Skin epidermis (tissue), 12 donors: Measurements from ENCODE around the gene U2AF1L4.
A peak's percentile ranks its signal among the peaks of the same experiment; 100 is the strongest.
"Not testable (repeated sequence)": the region's sequence is repeated elsewhere in the genome, so short reads cannot be mapped to it uniquely, and the experiment has no call there.

Source experiments
- H3K27ac ChIP-seq, 21 experiments: fragments of 200-600 bp; sonication (generic) in 11 of 21; one replicate each; pipeline ENCODE4 v1.5.0; 2020; ENCODE audit warnings: mild to moderate bottlenecking in 3 of 21, inconsistent platforms in 2 of 21, moderate library complexity in 2 of 21
- H3K4me3 ChIP-seq, 7 experiments: fragments of 200-600 bp; sonication (generic) in 2 of 7; one replicate each; pipeline ENCODE4 v1.5.0; 2020; ENCODE audit warnings: inconsistent platforms in 2 of 7, mild to moderate bottlenecking in 2 of 7, moderate library complexity in 1 of 7

Gene U2AF1L4

GRCh38 chr19:35782589-35782988 is 37.4 kb upstream of the U2AF1L4 start:
- H3K27ac ChIP-seq = no peak overlapping the region
- no peak overlapping the region for H3K4me3 ChIP-seq

DNA sequence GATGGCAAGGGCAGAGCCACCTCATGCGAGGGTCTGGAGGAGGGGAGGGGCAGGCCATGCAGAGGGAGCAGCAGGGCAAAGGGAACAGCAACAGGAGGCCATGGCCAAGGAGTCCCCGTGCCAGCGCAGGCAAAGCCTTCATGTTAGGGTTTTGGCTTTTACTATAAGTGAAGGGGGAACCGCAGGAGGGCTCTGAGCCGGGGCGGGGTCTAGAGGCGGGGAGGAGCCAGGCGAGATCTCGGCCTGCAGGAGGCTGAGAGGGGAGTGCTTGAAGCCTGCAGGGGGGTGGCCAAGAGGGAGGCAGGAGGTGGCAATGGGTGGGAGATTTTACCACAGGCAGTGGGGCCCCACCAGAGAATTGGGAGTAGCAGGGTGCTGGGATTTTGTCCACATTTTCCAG is 36.4 kb upstream of the U2AF1L4 start:
- H3K27ac ChIP-seq = no peak overlapping the region
- H3K4me3 ChIP-seq = no peak overlapping the region

- H3K4me3 ChIP-seq = no peak overlapping the region
- no peak overlapping the region for H3K27ac ChIP-seq
Measured at GRCh38 chr19:35780717-35781116, 35.5 kb upstream of the U2AF1L4 start.

GRCh38 chr19:35780058-35780457 is 34.8 kb upstream of the U2AF1L4 start:
- no peak overlapping the region for H3K4me3 ChIP-seq
- H3K27ac ChIP-seq = no peak overlapping the region

DNA sequence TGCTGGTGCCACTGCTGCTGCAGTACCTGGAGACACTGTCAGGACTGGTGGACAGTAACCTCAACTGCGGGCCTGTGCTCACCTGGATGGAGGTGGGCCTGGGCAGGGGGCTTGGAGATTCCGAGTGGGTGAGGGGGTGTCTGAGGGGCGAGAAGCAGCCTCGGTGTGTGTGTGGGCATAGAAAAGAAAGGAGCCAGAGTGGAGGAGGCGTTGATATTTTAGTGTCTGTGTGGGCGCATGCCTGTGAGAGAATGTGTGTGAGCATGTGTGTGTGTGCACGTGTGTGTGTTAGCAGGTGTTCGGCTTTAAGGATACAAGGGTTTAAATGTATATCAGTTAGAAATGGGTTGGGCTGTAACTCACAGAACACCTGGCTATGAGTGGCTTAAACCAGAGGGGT is 33.8 kb upstream of the U2AF1L4 start:
- Histone ChIP-seq H3K4me3 (no peak overlapping the region), H3K27ac (no peak overlapping the region)

DNA sequence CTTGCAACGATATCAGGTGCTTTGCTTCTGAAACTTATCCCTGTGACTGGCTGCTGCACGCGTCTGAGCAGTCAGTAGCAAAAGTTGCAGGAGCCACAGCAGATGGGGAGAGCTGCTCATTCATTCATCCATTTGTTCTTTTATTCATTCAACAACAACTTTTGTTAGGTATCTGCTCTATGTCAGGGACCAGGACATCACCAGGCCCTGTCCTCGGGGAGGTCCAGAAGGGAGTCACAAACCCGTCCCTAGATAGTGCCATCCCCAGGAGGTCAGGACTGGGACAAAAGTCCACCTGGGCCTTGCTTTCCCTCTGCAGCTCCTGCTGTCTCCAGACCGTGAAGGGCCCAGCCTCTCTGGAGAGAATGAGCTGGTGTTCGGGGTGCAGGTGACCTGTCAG is 32.7 kb upstream of the U2AF1L4 start:
- Histone ChIP-seq H3K27ac (no peak overlapping the region), H3K4me3 (no peak overlapping the region)

DNA sequence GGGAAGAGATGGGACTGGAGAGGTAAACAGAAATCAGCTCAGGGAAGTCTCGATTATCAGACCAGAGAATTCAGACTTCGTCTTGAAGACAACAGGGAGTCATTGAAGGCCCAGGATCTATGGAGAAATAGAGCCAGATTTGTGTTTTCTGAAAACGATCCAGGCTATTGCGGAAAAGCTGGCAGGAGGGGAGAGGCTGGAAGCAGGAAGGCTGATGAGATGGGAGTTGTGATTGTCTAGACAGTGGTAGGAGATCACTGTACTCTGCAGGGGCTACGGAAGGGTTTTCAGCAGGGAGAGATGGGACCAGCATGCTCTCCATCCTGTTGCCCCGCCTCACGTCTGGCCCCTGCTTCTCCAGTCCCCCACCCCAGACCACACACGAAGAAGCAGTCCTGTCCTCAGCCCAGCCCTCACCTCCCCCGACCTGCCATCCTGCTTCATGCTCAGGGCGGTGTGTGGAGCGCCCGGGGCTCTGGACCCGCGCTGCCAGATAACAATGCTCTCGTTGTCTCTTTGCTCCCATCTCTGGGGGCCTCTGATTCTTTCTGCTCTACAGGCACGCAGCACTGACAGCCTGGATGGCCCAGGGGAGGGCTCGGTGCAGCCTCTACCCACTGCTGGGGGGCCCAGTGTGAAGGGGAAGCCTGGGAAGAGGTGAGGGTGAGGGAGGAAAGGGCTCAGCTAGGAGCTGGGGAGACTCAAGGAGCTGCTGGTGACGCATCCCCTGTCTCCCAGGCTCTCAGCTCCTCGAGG is 32.0 kb upstream of the U2AF1L4 start:
- no peak overlapping the region for H3K4me3 ChIP-seq

GRCh38 chr19:35776102-35776788 is 31.0 kb upstream of the U2AF1L4 start:
- H3K4me3 ChIP-seq = peak overlapping the region; percentile 54 to 96 (median 87)

More for the DNA sequence above, 32.0 kb upstream of the U2AF1L4 start:
- peak overlapping the region in 1 of 21 experiments; percentile 22 for H3K27ac ChIP-seq

GRCh38 chr19:35775298-35776101 is 30.3 kb upstream of the U2AF1L4 start, which contains the start of gene ARHGAP33:
Gene ARHGAP33, plus strand, starts transcription at chr19:35775564. Its CDS starts 95 bp downstream, at chr19:35775659.
- H3K4me3 ChIP-seq = peak within 1 kb of the TSS; percentile 54 to 96 (median 87)
- peak within 1 kb of the TSS in 19 of 21 experiments; percentile 3 to 79 (median 67) for H3K27ac ChIP-seq

More at GRCh38 chr19:35776102-35776788, 31.0 kb upstream of the U2AF1L4 start:
- H3K27ac ChIP-seq = peak overlapping the region in 15 of 21 experiments; percentile 3 to 79 (median 70)

DNA sequence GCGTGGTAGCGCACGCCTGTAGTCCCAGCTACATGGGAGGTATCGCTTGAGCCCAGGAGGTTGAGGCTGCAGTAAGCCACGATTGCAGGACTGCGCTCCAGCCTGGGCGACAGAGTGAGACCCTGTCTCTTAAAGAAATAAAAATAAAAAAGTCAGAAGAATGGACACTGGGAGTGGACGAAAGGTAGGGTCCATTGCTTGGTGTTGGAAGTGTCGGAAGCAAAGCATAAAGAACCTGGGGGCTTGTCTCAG is 29.8 kb upstream of the U2AF1L4 start:
- peak overlapping the region; percentile 54 to 96 (median 87) for H3K4me3 ChIP-seq
- no peak overlapping the region for H3K27ac ChIP-seq

- Histone ChIP-seq H3K27ac (no peak overlapping the region), H3K4me3 (peak overlapping the region in 6 of 7 experiments; percentile 54 to 96 (median 88))
Measured at GRCh38 chr19:35774274-35775045, 29.2 kb upstream of the U2AF1L4 start.

DNA sequence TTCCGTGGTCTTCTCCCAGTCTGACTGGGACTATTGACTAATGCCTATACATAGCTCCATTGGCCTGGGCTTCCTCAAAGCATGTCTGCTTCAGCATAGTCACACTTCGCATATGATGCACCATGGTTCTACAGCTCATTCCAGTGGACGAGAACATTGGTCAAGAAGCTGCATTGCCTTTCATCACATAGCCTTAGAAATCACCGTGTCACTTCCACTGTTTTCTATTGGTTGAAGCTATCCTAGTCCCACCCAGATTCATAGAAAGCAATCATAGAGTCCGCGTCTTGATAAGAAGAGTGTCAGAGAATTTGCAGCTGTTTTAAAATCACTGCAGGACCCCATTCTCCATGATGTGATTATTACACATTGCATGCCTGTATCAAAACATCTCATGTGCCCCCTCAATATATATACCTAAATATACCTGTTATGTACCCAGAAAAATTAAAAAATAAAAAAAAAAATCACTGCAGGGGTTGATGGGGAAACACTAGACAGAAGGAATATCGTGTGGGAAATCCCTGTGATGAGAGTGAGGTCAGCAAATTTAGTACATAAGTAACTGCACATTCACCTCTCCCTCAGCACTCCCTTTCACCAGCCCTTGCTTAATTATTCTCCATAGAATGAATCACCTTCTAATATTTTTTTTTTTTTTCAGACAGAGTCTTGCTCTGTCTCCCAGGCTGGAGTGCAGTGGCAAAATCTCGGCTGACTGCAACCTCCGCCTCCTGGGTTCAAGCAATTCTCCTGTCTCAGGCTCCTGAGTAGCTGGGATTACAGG is 28.0 kb upstream of the U2AF1L4 start:
- Histone ChIP-seq H3K4me3 (no peak overlapping the region), H3K27ac (no peak overlapping the region)

DNA sequence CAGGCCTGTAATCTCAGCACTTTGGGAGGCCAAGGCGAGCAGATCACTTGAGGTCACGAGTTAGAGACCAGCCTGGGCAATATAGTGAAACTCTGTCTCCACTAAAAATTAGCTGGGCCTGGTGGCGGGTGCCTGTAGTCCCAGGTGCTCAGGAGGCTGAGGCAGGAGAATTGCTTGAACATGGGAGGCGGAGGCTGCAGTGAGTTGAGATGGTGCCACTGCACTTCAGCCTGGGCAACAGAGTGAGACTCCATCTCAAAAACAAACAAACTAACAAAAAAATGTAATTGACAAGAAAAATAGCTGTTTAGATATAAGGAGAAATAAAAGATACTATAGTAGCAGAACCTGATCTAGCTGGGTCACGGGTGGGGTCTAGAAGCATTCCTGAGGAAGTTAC is 27.1 kb upstream of the U2AF1L4 start:
- H3K4me3 ChIP-seq, H3K27ac ChIP-seq: not testable (repeated sequence)

- Histone ChIP-seq H3K27ac (no peak overlapping the region), H3K4me3 (no peak overlapping the region)
Measured at GRCh38 chr19:35768082-35768421, 22.8 kb upstream of the U2AF1L4 start.

- no peak overlapping the region for H3K27ac ChIP-seq
- no peak overlapping the region for H3K4me3 ChIP-seq
Measured at GRCh38 chr19:35767288-35768081, 22.3 kb upstream of the U2AF1L4 start.

DNA sequence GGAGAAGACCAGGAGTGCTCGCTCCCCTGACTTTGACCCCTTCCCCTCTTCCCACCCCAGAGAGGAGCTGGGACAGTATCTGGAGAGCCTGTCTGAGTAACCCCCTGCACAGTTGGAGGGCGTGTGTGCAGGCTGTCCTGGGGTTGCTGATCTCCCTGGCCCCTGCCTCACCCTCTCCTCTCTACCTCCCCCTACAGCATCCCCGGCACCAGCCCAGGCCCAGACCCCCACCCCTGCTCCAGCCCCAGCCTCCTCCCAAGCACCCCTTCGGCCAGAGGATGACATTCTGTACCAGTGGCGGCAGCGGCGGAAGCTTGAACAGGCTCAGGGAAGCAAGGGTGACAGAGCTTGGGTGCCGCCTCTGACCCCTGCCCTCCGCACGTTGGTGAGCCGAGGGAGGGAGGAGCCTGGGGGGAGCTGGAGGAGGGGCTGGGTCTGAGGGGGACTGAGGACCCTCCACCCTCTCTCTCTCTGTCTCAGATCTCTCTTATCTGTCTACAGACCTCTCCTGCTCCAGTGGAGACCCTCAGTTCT is 21.4 kb upstream of the U2AF1L4 start:
- H3K27ac ChIP-seq = no peak overlapping the region

GRCh38 chr19:35764432-35765315 is 19.5 kb upstream of the U2AF1L4 start:
- no peak overlapping the region for H3K4me3 ChIP-seq
- no peak overlapping the region for H3K27ac ChIP-seq

More for the DNA sequence above, 21.4 kb upstream of the U2AF1L4 start:
- no peak overlapping the region for H3K4me3 ChIP-seq
